ENCODE measurements around the gene DGKI. TPM values are rescaled to one million over a fixed set of nuclear protein-coding genes. Genes with fewer than 3 reads are reported as not detected.

Gene DGKI
- total RNA-seq, 2 experiments from 2014 or later: 0.46 TPM; not detected in 1

- no peak for TF ChIP-seq CTCF (conservative IDR thresholded peaks at IDR 0.05; ENCODE audit: low read length)
- TF ChIP-seq EZH2phosphoT487 (IDR thresholded peaks at IDR 0.05; ENCODE audit: borderline replicate concordance, low read depth, low read length): no peak
- no peaks in the 10 kb centered on the region for H4K20me1 ChIP-seq (ENCODE audit: insufficient read depth, low read length)
- no peak overlapping the region for H2AFZ ChIP-seq (ENCODE audit: low read length)
- H3K4me1 ChIP-seq (ENCODE audit: insufficient read depth, low read length, poor library complexity, severe bottlenecking): no peaks in the 10 kb centered on the region
- no peak overlapping the region for H3K27ac ChIP-seq (ENCODE audit: low read depth, low read length, poor library complexity, severe bottlenecking)
- CTCF ChIA-PET (ENCODE audit: unreplicated experiment): no interaction called here
- H3K9me3 ChIP-seq (ENCODE audit: low read length): no peaks in the 10 kb centered on the region
- H3K36me3 ChIP-seq (ENCODE audit: insufficient read depth, low read length): no peaks in the 10 kb centered on the region
- H3K4me3 ChIP-seq (ENCODE audit: low read depth, low read length, poor library complexity, severe bottlenecking): no peak overlapping the region
- H3K9me2 ChIP-seq (ENCODE audit: insufficient read depth, low read length): no peaks in the 10 kb centered on the region
- BruUV-seq (replicated peaks): no TSS peak
- no peak for DNase-seq (ENCODE audit: low spot score)
- no peak overlapping the region for H3K4me2 ChIP-seq (ENCODE audit: low read length)
- intact Hi-C loops (cut with micrococcal nuclease; ENCODE audit: unreplicated experiment): no loop called here
- POLR2A ChIA-PET: no interaction called here
- H3K79me2 ChIP-seq (ENCODE audit: insufficient read depth, low read depth, low read length): no peaks in the 10 kb centered on the region
These were observed 300.1 kb downstream of the DGKI start for GRCh38 chr7:137546671-137547070.

DNA sequence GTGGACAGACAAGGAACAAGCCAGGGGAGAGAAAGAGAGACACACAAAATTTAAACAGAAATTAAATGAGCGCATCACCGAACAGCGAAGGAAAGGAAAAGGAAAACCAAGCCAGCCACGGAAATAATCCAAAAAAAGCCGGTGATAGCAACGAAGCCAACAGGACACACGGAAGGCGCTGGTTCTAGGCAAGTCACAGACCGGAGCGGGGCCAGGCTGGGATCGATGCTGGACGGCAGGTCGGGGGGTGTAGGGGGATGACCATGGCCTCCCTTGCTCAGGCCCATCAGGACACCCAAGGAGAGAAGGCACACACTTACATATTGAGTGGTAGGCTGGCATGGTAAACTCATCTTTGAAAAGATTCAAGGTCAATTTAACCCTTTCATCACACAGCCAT lies 300.8 kb downstream of the DGKI start:
- Histone ChIP-seq H3K36me3 (ENCODE audit: insufficient read depth, low read length) (no peaks in the 10 kb centered on the region), H3K9me3 (ENCODE audit: low read length) (no peaks in the 10 kb centered on the region), H3K4me1 (ENCODE audit: insufficient read depth, low read length, poor library complexity, severe bottlenecking) (no peaks in the 10 kb centered on the region), H3K79me2 (ENCODE audit: insufficient read depth, low read depth, low read length) (no peaks in the 10 kb centered on the region), H3K27ac (ENCODE audit: low read depth, low read length, poor library complexity, severe bottlenecking) (no peak overlapping the region), H2AFZ (ENCODE audit: low read length) (no peak overlapping the region), H3K4me2 (ENCODE audit: low read length) (no peak overlapping the region), H3K9me2 (ENCODE audit: insufficient read depth, low read length) (no peaks in the 10 kb centered on the region), H4K20me1 (ENCODE audit: insufficient read depth, low read length) (no peaks in the 10 kb centered on the region), H3K4me3 (ENCODE audit: low read depth, low read length, poor library complexity, severe bottlenecking) (no peak overlapping the region)
- intact Hi-C loops (cut with micrococcal nuclease; ENCODE audit: unreplicated experiment): no loop called here
- no TSS peak for BruUV-seq (replicated peaks)
- no peak for DNase-seq (ENCODE audit: low spot score)
- ChIA-PET POLR2A (no interaction called here), CTCF (ENCODE audit: unreplicated experiment) (no interaction called here)
- TF ChIP-seq EZH2phosphoT487 (IDR thresholded peaks at IDR 0.05; ENCODE audit: borderline replicate concordance, low read depth, low read length): no peak
- TF ChIP-seq CTCF (conservative IDR thresholded peaks at IDR 0.05; ENCODE audit: low read length): no peak

DNA sequence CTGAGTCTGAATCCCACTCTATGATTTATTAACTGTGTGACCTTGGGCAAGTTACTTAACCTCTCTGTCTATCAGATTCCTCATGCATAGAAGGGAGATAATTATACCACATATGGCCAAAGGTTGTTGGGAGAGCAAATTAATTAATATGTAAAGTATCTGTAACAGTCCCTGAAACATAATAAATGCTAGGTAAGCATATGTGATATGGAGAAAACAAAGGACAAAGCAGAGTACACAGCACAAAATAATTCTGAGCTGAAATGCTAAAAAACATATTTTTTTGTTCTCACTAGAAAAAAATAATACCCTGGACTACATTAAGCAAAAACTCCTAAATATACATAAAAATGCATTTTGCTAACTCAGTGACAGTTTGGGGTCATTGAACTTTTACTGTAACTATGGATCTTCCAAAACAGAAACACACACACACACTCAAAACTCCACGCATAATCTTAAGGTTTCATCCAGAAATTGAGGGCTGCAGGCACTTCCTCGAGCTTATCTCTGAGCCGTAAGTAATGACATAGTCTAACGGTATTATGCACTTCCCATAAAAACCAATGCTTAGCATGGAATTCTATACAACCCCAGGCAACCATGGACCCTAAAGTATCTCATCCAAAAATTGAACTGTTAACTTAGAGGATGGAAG lies 301.6 kb downstream of the DGKI start:
- intact Hi-C loops (cut with micrococcal nuclease; ENCODE audit: unreplicated experiment): no loop called here
- Histone ChIP-seq H3K4me1 (ENCODE audit: insufficient read depth, low read length, poor library complexity, severe bottlenecking) (no peaks in the 10 kb centered on the region), H3K27ac (ENCODE audit: low read depth, low read length, poor library complexity, severe bottlenecking) (no peak overlapping the region), H4K20me1 (ENCODE audit: insufficient read depth, low read length) (no peaks in the 10 kb centered on the region), H3K4me2 (ENCODE audit: low read length) (no peak overlapping the region), H3K36me3 (ENCODE audit: insufficient read depth, low read length) (no peaks in the 10 kb centered on the region), H3K4me3 (ENCODE audit: low read depth, low read length, poor library complexity, severe bottlenecking) (no peak overlapping the region), H3K9me3 (ENCODE audit: low read length) (no peaks in the 10 kb centered on the region), H2AFZ (ENCODE audit: low read length) (no peak overlapping the region), H3K9me2 (ENCODE audit: insufficient read depth, low read length) (no peaks in the 10 kb centered on the region), H3K79me2 (ENCODE audit: insufficient read depth, low read depth, low read length) (no peaks in the 10 kb centered on the region)
- no TSS peak for BruUV-seq (replicated peaks)
- CTCF ChIA-PET (ENCODE audit: unreplicated experiment): no interaction called here
- DNase-seq (ENCODE audit: low spot score): no peak
- TF ChIP-seq EZH2phosphoT487 (IDR thresholded peaks at IDR 0.05; ENCODE audit: borderline replicate concordance, low read depth, low read length): no peak
- TF ChIP-seq CTCF (conservative IDR thresholded peaks at IDR 0.05; ENCODE audit: low read length): no peak
- POLR2A ChIA-PET: no interaction called here
